ENCODE measurements around the gene CCDC74A.
"Not testable (repeated sequence)": the region's sequence is repeated elsewhere in the genome, so short reads cannot be mapped to it uniquely, and the experiment has no call there.

DNA sequence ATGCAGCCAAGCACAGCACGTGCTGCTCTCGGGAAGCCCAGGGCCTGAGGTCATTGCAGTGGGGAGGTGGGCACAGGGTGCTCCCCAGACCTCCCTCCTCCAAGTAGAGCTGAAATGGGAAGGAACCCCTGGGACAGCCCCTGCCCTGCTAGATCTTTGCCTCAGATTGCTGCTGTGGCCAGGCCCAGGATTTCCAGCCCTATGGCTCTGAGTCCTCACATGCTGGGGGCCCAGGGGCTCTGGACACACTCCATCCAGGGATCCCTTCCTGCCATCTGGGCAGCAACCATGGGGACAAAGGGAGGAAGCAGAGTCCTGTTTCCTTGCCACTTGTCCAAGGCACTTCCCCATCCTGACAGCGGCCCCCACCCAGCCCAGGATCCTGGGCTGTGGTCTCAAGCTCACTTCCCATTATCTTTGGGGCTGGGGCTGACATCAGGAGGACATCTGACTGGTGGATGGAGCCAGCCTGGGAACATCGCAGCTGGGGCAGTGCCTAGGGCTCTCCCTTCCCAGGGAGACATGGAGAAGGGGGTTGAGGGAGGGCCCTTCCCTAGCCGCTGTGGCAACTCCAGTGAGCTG is 2.3 kb downstream of the CCDC74A start:
- TF ChIP-seq, protein P1, sequence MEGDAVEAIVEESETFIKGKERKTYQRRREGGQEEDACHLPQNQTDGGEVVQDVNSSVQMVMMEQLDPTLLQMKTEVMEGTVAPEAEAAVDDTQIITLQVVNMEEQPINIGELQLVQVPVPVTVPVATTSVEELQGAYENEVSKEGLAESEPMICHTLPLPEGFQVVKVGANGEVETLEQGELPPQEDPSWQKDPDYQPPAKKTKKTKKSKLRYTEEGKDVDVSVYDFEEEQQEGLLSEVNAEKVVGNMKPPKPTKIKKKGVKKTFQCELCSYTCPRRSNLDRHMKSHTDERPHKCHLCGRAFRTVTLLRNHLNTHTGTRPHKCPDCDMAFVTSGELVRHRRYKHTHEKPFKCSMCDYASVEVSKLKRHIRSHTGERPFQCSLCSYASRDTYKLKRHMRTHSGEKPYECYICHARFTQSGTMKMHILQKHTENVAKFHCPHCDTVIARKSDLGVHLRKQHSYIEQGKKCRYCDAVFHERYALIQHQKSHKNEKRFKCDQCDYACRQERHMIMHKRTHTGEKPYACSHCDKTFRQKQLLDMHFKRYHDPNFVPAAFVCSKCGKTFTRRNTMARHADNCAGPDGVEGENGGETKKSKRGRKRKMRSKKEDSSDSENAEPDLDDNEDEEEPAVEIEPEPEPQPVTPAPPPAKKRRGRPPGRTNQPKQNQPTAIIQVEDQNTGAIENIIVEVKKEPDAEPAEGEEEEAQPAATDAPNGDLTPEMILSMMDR (conservative IDR thresholded peaks at IDR 0.05; ENCODE audit: low read length): not testable (repeated sequence)
- not testable (repeated sequence) for TF ChIP-seq EZH2phosphoT487 (IDR thresholded peaks at IDR 0.05; ENCODE audit: borderline replicate concordance)
